ENCODE data around the gene ZFAND3.

ZFAND3 gene

GRCh38 chr6:37831457-37831856 lies 11.9 kb downstream of the ZFAND3 start:
- no peak for DNase-seq (ENCODE audit: extremely low read depth, low read depth)
- no peak for TF ChIP-seq CTCF (IDR thresholded peaks at IDR 0.05; ENCODE audit: low read depth, low read length)

- no peak for DNase-seq (ENCODE audit: extremely low read depth, low read depth)
- no peak for TF ChIP-seq CTCF (IDR thresholded peaks at IDR 0.05; ENCODE audit: low read depth, low read length)
These were observed 16.4 kb downstream of the ZFAND3 start for GRCh38 chr6:37835923-37836322.

GRCh38 chr6:37838219-37838921 lies 18.8 kb downstream of the ZFAND3 start:
- no peak for TF ChIP-seq CTCF (IDR thresholded peaks at IDR 0.05; ENCODE audit: low read depth, low read length)
- no peak for DNase-seq (ENCODE audit: extremely low read depth, low read depth)

- TF ChIP-seq CTCF (IDR thresholded peaks at IDR 0.05; ENCODE audit: low read depth, low read length), result no peak
- DNase-seq (ENCODE audit: extremely low read depth, low read depth), result no peak
These were observed 20.8 kb downstream of the ZFAND3 start for GRCh38 chr6:37840143-37840939.

GRCh38 chr6:37840940-37841300 lies 21.4 kb downstream of the ZFAND3 start:
- DNase-seq (ENCODE audit: extremely low read depth, low read depth), result no peak
- TF ChIP-seq CTCF (IDR thresholded peaks at IDR 0.05; ENCODE audit: low read depth, low read length), result no peak

GRCh38 chr6:37845026-37845911 lies 25.7 kb downstream of the ZFAND3 start:
- no peak for TF ChIP-seq CTCF (IDR thresholded peaks at IDR 0.05; ENCODE audit: low read depth, low read length)
- DNase-seq (ENCODE audit: extremely low read depth, low read depth), result no peak

Data from AG09319 (cell line).